Esophagus squamous epithelium (tissue), 4 donors: ENCODE results near the gene LRP5.

Experiments used
- POLR2A ChIP-seq, 4 donors: fragments of 450-650 bp; IDR thresholded peaks; one replicate each; pipeline ENCODE4 v1.6.1; 2017; ENCODE audit warnings: antibody characterized with exemption in 4 of 4, mild to moderate bottlenecking in 4 of 4, moderate library complexity in 3 of 4
- TF ChIP-seq, protein P1 (sequence below), 6 experiments: fragments of 450-650 bp in 4 of 6; fragments of 200-600 bp in 2 of 6; sonication (generic) in 2 of 6; IDR thresholded peaks; one replicate each; pipeline ENCODE4 v1.5.1; 2016 to 2019; ENCODE audit warnings: antibody characterized with exemption in 6 of 6, mild to moderate bottlenecking in 4 of 6, moderate library complexity in 4 of 6

DNA sequence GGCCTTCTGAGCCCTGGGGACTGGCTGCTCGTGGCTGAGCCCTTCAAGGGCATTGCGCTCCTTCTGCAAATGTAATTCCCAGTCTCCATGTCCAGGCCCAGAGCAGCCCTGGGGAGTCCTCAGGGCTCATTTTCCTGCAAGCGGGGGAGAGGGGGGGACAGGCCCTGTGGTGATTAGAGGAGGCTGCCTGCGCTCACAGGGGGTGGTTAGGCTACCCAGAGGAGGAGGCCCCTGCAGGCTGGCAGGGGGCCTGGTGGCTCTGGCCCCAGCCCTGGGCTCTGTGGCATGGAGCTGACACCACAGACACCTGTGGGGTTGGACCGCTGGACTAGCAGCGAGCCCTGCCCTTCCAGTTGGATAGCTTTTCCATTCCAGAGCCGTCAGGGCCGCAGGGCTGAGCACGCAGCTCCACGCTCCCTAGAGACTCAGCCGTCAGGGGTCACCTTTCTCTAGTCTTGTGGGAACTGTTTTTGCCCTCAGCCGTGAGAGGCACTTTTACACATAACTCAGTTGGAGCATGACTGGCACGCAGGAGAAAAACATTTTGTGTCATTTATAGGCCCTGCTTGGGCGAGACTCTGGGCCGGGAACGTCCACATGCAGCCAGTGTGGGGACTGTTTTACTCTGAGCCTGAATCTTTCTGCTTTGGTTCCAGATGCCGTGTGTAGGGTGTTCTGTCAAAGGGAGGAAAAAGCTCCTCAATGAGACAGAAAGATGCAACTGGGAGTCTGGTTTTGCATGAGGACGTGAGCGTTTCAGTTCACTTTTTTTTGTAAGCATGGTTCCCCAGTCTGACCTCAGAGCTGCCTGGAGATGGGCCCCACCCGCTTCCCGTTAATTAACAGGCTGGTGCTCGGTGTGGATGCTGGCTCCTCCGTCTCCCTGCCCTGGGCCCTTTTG is 58.1 kb downstream of the LRP5 start:
- TF ChIP-seq, protein P1, sequence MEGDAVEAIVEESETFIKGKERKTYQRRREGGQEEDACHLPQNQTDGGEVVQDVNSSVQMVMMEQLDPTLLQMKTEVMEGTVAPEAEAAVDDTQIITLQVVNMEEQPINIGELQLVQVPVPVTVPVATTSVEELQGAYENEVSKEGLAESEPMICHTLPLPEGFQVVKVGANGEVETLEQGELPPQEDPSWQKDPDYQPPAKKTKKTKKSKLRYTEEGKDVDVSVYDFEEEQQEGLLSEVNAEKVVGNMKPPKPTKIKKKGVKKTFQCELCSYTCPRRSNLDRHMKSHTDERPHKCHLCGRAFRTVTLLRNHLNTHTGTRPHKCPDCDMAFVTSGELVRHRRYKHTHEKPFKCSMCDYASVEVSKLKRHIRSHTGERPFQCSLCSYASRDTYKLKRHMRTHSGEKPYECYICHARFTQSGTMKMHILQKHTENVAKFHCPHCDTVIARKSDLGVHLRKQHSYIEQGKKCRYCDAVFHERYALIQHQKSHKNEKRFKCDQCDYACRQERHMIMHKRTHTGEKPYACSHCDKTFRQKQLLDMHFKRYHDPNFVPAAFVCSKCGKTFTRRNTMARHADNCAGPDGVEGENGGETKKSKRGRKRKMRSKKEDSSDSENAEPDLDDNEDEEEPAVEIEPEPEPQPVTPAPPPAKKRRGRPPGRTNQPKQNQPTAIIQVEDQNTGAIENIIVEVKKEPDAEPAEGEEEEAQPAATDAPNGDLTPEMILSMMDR (IDR thresholded peaks at IDR 0.05): no peak
- TF ChIP-seq POLR2A (IDR thresholded peaks at IDR 0.05): no peak
